ENCODE measurements around the gene SLC13A3. TPM values are rescaled to one million over a fixed set of nuclear protein-coding genes. Genes with fewer than 3 reads are reported as not detected.

SLC13A3 gene
- under 0.01 and 0.09 TPM in 2 replicates for total RNA-seq

GRCh38 chr20:46651091-46651962 is at the start of gene SLC13A3:
Gene SLC13A3, minus strand, starts transcription at chr20:46651459. Its CDS starts 38 bp downstream, at chr20:46651421.

GRCh38 chr20:46689082-46689753 is 38.0 kb upstream of the SLC13A3 start, which contains the start of gene TP53RK:
Gene TP53RK, minus strand, starts transcription at chr20:46689444. Its CDS starts 30 bp downstream, at chr20:46689414.

GRCh38 chr20:46550461-46550860 is 100.8 kb downstream of the SLC13A3 start, which contains the start of gene OCSTAMP:
Gene OCSTAMP, minus strand, starts transcription at chr20:46550654. Its CDS starts 94 bp downstream, at chr20:46550560.

GRCh38 chr20:46512943-46513844 is 138.1 kb downstream of the SLC13A3 start, which contains the start of gene ZNF334:
Gene ZNF334, minus strand, starts transcription at chr20:46513559. Its CDS starts 1,457 bp downstream, at chr20:46512102.

Other genes starting within 250 kb of the SLC13A3 start
- 25.8 and 27.3 TPM in 2 replicates for gene ELMO2, start 244.8 kb downstream of the SLC13A3 start, total RNA-seq
- gene ZNF334, start 137.9 kb downstream of the SLC13A3 start, total RNA-seq: 0.22 and 0.34 TPM in 2 replicates
- not detected in 2 replicates for gene OCSTAMP, start 100.8 kb downstream of the SLC13A3 start, total RNA-seq
- 9.2 and 11.6 TPM in 2 replicates for gene TP53RK, start 38.0 kb upstream of the SLC13A3 start, total RNA-seq
- 6.9 and 7.6 TPM in 2 replicates for gene SLC2A10, start 58.2 kb upstream of the SLC13A3 start, total RNA-seq
- gene EYA2, start 243.4 kb upstream of the SLC13A3 start, total RNA-seq: 0.11 TPM in 1 of 2 replicates, not detected in the other

All from dermis lymphatic vessel endothelial cell (primary cell).